Measurements from ENCODE around the gene COX7A2.

The COX7A2 gene

DNA sequence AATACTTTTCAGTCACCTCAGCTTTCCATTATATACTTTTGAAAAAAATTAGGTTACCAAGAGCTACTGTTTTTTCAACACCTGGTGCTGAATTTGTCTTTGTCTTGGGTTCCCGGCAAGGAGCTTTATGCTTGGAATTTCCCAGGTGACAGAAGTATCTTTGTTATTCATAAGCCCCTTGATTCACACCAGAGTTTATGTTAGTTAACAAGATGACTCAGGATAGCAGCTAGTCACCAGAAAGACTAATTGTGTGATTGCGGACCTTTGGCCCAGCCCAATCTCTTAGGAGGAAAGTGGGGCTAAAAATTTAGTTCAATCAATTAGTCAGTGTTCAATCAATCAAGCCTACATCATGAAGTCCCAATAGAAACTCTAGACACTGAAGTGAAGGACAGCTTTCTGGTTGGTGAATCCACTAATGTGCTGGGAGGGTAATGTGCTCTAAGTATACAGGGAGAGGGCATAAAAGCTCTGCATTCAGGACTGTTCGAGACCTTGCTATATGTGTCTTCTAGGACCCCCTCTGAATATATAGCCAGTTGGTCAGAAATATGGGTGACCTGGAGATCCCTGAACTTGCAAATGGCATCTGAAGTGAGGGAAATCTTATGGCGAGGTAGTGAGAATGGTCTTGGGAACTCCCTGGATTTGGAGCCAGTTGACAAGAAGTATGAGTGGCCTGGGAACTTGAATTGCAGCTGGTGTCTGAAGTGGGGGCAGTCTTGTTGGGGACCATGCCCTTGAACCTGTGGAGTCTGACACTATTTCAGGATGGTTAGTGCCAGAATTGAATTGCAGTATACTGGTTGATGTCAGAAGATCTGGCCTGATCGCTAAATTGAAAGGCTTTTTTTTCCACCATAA is 24.8 kb upstream of the COX7A2 start:
- DNase-seq (ENCODE audit: low read depth): no peak

- DNase-seq (ENCODE audit: low read depth): no peak
Observed at GRCh38 chr6:75267461-75267860, 23.9 kb upstream of the COX7A2 start.

- DNase-seq (ENCODE audit: low read depth): no peak
Observed at GRCh38 chr6:75266716-75267291, 23.2 kb upstream of the COX7A2 start.

DNA sequence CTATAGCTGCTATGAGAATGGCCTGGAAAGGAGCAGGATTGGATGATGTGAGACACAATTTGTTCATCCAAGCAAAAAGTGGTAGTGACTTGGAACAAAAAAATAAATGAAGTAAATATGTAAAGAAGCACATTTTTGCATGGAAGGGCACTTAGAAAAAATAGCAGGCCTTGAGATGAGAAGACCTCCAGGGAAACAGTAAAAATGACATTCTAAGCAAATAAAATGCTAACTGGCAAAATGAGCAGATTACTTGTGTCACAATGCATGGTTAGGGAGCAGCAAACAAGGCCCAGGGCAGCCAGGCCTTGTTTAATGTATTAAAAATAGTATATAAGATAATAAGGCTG is 19.8 kb upstream of the COX7A2 start:
- no peak for DNase-seq (ENCODE audit: low read depth)

GRCh38 chr6:75262716-75263400 is 19.3 kb upstream of the COX7A2 start:
- no peak for DNase-seq (ENCODE audit: low read depth)

- DNase-seq (ENCODE audit: low read depth): no peak
Observed at GRCh38 chr6:75261299-75261698, 17.7 kb upstream of the COX7A2 start.

- no peak for DNase-seq (ENCODE audit: low read depth)
Observed at GRCh38 chr6:75257343-75258087, 13.9 kb upstream of the COX7A2 start.

GRCh38 chr6:75250552-75250951 is 7.0 kb upstream of the COX7A2 start:
- no peak for DNase-seq (ENCODE audit: low read depth)

- no peak for DNase-seq (ENCODE audit: low read depth)
Observed at GRCh38 chr6:75249837-75250236, 6.2 kb upstream of the COX7A2 start.

DNA sequence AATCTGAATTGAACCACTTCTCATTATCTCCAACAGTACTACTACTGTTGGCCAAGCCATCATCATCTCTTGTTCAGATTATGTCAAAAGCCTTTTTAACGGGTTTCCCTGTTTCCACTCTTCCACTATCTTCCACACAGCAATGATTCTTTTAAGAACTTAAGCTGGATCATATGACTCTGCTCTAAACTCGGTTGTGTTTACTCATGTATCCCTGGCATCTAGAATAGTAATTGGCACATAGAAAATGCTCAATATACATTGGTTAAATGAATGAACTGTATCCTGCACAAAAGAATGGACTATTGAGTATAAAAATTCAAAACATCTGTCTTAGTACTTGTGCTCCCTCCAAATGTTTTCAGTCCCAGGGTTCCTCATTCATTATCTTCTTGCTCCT is 2.8 kb upstream of the COX7A2 start:
- DNase-seq (ENCODE audit: low read depth): no peak

GRCh38 chr6:75244063-75244584 is 523 bp upstream of the COX7A2 start:
- DNase-seq (ENCODE audit: low read depth): no peak

DNA sequence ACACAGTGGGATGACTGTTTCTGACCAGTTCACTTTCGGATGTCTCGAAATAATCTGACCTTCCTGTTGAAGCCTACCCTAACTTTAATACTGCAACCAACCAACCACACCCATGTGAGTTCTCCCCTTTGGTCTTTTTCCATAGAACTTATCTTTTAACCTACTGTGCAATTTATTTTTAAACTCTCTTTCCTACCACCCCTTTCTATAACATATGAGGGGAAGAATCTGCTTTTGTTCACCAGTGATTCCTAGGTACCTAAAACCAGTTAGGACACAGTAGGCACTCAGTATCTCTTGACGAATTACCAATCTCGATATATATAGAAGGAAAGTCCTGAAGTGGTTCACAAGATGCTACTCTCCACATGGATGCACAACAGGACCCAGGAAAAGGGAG is 7.0 kb downstream of the COX7A2 start:
- DNase-seq (ENCODE audit: low read depth): no peak

- no peak for DNase-seq (ENCODE audit: low read depth)
Observed at GRCh38 chr6:75235271-75235670, 8.3 kb downstream of the COX7A2 start.

- DNase-seq (ENCODE audit: low read depth): no peak
Observed at GRCh38 chr6:75234126-75234865, 9.3 kb downstream of the COX7A2 start.

- DNase-seq (ENCODE audit: low read depth): no peak
Observed at GRCh38 chr6:75233092-75233615, 10.4 kb downstream of the COX7A2 start.

DNA sequence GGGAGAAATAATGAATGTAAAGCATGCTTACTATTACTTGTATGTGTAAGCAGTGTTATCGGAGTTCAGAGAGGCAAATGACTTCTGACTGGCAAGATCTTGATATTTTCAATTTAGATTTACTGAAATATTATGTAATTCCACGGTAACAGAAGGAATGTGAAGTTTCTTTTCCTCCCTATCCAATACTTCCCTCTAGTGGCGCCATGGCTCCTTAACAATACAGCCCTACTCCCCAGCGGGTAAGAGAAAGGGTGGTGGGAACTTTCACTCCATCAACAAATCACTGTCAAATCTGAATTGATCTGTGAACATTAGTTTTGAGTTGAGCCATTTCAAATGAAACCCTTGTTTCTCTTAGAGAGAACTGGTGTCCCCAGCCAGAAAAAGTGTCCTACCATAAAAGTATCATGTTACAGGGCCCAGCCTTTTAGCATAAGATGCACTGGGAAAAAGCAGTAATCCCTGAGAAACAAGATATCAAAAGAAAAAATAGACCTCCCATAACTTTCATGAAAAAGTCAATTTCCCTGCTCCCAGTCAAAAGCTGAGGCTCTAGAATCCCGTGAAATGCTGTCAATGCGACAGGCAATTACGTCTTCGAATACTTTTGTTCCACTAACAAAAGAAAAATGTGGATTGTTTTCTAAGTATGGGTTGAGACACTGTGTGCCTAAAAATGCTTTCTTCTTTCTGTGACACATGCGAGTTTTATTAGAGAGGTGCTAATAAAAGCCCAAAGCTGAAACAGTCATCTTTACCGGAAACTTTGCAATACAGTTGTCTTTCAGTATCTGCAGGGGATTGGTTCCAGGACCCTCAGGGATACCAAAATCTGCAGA is 12.9 kb downstream of the COX7A2 start:
- DNase-seq (ENCODE audit: low read depth): no peak

DNA sequence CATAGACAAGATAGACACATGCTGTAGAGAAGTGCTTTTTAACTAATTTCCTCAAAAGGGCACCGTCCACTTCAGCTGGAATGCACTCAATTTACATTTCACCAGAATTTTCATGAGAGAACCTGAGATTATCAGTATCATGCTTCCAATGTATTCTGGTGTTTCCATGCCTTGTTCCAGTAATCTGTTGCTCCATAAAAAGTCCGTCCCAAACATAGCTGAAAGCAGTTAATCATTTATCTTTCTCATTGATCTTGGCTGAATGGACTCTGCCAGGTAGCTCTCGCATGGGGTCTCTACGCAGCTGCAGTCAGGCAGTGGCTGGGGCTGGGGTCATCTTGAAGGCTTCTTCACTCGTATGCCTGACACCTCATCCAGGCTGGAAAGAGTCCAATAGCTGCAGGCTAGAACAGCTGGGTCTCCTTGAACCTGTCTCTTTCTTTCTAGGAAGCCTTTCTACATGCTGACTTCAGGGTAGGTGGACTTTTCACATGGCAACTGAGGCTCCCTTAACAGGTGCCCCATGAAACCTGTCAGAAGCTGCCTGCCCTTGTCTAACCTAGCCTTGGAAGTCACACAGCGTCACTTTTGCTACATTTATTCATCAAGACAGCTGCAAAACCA is 19.2 kb downstream of the COX7A2 start:
- DNase-seq (ENCODE audit: low read depth): no peak

GRCh38 chr6:75223428-75223827 is 20.2 kb downstream of the COX7A2 start:
- no peak for DNase-seq (ENCODE audit: low read depth)

GRCh38 chr6:75222261-75222660 is 21.3 kb downstream of the COX7A2 start:
- no peak for DNase-seq (ENCODE audit: low read depth)

DNA sequence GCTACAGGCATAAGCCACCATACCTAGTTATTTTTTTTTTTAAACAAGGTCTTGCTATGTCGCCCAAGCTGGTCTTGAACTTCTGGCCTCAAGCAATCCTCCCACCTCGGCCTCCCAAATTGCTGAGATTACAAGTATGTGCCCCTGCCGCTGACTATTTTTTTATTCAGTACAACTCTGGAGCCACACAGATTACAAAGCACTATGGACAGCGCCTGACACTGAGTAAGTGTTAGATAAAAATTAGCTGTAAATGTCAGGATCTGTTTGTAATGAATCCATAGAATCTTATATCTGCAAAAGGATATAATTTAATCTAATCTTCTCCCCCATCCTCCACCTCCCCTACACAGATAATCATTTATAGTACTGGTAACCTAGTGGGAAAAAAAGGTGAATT is 22.5 kb downstream of the COX7A2 start:
- no peak for DNase-seq (ENCODE audit: low read depth)
